Natural killer cell (primary cell): ENCODE measurements around the gene CYP26B1. TPM values are rescaled to one million over a fixed set of nuclear protein-coding genes. Genes with fewer than 3 reads are reported as not detected.

ENCODE experiments used
- ATAC-seq, 3 donors: fragments of 150-1000 bp in 2 of 3; fragments of 200-7000 bp in 1 of 3; cut with Tn5 transposase; 1 replicate in 1 of 3; 2 replicates in 2 of 3; pipeline ENCODE4 v1.10.0; 2021; ENCODE audit warnings: mild to moderate bottlenecking in 2 of 3, moderate library complexity in 2 of 3
- DNase-seq, 2 donors: peaks; one replicate each; pipeline versions ENCODE4 v3.0.0 to v3.0.0-alpha.2; 2013 to 2021; ENCODE audit warnings: mixed read lengths in 1 of 2
- H3K27ac ChIP-seq: one replicate; pipeline ENCODE4 v1.5.1; 2013; ENCODE audit warnings: mild to moderate bottlenecking, low read length
- H3K27me3 ChIP-seq: one replicate; pipeline ENCODE4 v1.6.1; 2013; ENCODE audit warnings: low read length; ENCODE audit not compliant: control insufficient read depth, insufficient read depth
- H3K36me3 ChIP-seq: one replicate; pipeline ENCODE4 v1.6.1; 2013; ENCODE audit warnings: low read length; ENCODE audit not compliant: control insufficient read depth, insufficient read depth
- H3K4me1 ChIP-seq: one replicate; pipeline ENCODE4 v1.6.1; 2013; ENCODE audit warnings: low read length; ENCODE audit not compliant: control insufficient read depth, insufficient read depth
- H3K4me3 ChIP-seq: one replicate; pipeline ENCODE4 v1.5.1; 2013; ENCODE audit warnings: low read length
- H3K9me3 ChIP-seq: one replicate; pipeline ENCODE4 v1.6.1; 2013; ENCODE audit warnings: low read length; ENCODE audit not compliant: control insufficient read depth, insufficient read depth
- H3K27ac Mint-ChIP-seq, 2 donors: one replicate each; pipeline ENCODE4 v1.8.0; 2022; ENCODE audit warnings: mild to moderate bottlenecking in 2 of 2, mixed read lengths in 2 of 2, moderate library complexity in 1 of 2
- H3K27me3 Mint-ChIP-seq, 2 donors: one replicate each; pipeline ENCODE4 v1.8.0; 2022; ENCODE audit warnings: low read depth in 2 of 2, mixed read lengths in 2 of 2
- H3K36me3 Mint-ChIP-seq: one replicate; pipeline ENCODE4 v1.8.0; 2022; ENCODE audit warnings: mixed read lengths
- H3K4me1 Mint-ChIP-seq, 2 donors: one replicate each; pipeline ENCODE4 v1.8.0; 2022; ENCODE audit warnings: mixed read lengths in 2 of 2
- H3K4me3 Mint-ChIP-seq: one replicate; pipeline ENCODE4 v1.8.0; 2022; ENCODE audit warnings: mild to moderate bottlenecking, moderate library complexity, mixed read lengths
- H3K9me3 Mint-ChIP-seq, 2 donors: one replicate each; pipeline ENCODE4 v1.8.0; 2022; ENCODE audit warnings: mixed read lengths in 2 of 2
- CTCF ChIP-seq: fragments of 200-600 bp; IDR thresholded peaks from one replicate; pipeline ENCODE4 v1.8.0; 2022; ENCODE audit warnings: antibody characterized with exemption
- WGBS: methylation state at CpG from one replicate; pipeline ENCODE4 v1.1.7; 2013; ENCODE audit warnings: missing lambda C conversion rate; ENCODE audit not compliant: insufficient coverage; 5-methylcytosine and 5-hydroxymethylcytosine counted together
- intact Hi-C: fragments of 100-400 bp; cut with micrococcal nuclease; formaldehyde crosslinking; loops from one replicate; pipeline ENCODE4 v1.14.2; 2022
- total RNA-seq, 4 donors: library from RNA; stranded (reverse); fragments of 120-200 nt in 1 of 4; gene quantifications; one replicate each; pipeline versions ENCODE4 v1.2.3 to v1.2.4, GENCODE V29; 2013 to 2022

Gene CYP26B1
- total RNA-seq, 3 donors from 2014 or later (not counting 1 experiment from before 2014, with no cell fraction given): not detected

GRCh38 chr2:72157871-72158771 lies 10.5 kb upstream of the CYP26B1 start:
- no peak for TF ChIP-seq CTCF
- H3K9me3 Mint-ChIP-seq: no peaks in the 10 kb centered on the region
- H3K4me1 Mint-ChIP-seq: no peaks in the 10 kb centered on the region
- intact Hi-C loops: no loop called here
- H3K27me3 ChIP-seq: peaks cover 3% of the 10 kb centered on the region
- WGBS: 86% methylated on average over 8 of the region's 8 CpGs
- peaks cover 20 to 27% of the 10 kb centered on the region in 2 donors for H3K27me3 Mint-ChIP-seq
- ATAC-seq (no peak), DNase-seq (no peak)
- H3K9me3 ChIP-seq: no peaks in the 10 kb centered on the region
- no peak overlapping the region for H3K4me3 ChIP-seq
- no peak overlapping the region for H3K4me3 Mint-ChIP-seq
- H3K27ac ChIP-seq: no peak overlapping the region
- no peaks in the 10 kb centered on the region for H3K36me3 ChIP-seq
- no peak overlapping the region for H3K27ac Mint-ChIP-seq
- no peaks in the 10 kb centered on the region for H3K4me1 ChIP-seq
- no peaks in the 10 kb centered on the region for H3K36me3 Mint-ChIP-seq

GRCh38 chr2:72156872-72157271 lies 9.2 kb upstream of the CYP26B1 start:
- H3K9me3 ChIP-seq: no peaks in the 10 kb centered on the region
- Mint-ChIP-seq H3K4me1 (no peaks in the 10 kb centered on the region), H3K27ac (no peak overlapping the region), H3K27me3 (peaks cover 23 to 24% of the 10 kb centered on the region in 2 donors), H3K36me3 (no peaks in the 10 kb centered on the region), H3K9me3 (no peaks in the 10 kb centered on the region), H3K4me3 (no peak overlapping the region)
- DNase-seq: no peak
- no peaks in the 10 kb centered on the region for H3K4me1 ChIP-seq
- H3K4me3 ChIP-seq: no peak overlapping the region
- intact Hi-C loops: no loop called here
- no peak overlapping the region for H3K27ac ChIP-seq
- no peaks in the 10 kb centered on the region for H3K36me3 ChIP-seq
- no peak for ATAC-seq
- no peaks in the 10 kb centered on the region for H3K27me3 ChIP-seq
- TF ChIP-seq CTCF: no peak
- 82% methylated on average over 2 of the region's 2 CpGs for WGBS

GRCh38 chr2:72155737-72156136 lies 8.1 kb upstream of the CYP26B1 start:
- Mint-ChIP-seq H3K36me3 (no peaks in the 10 kb centered on the region), H3K27me3 (peaks cover 21 to 26% of the 10 kb centered on the region in 2 donors), H3K4me3 (no peak overlapping the region), H3K9me3 (no peaks in the 10 kb centered on the region), H3K27ac (no peak overlapping the region), H3K4me1 (no peaks in the 10 kb centered on the region)
- no peaks in the 10 kb centered on the region for H3K27me3 ChIP-seq
- intact Hi-C loops: no loop called here
- no peak overlapping the region for H3K4me3 ChIP-seq
- no peak for ATAC-seq
- no peaks in the 10 kb centered on the region for H3K4me1 ChIP-seq
- 86% methylated on average over 5 of the region's 5 CpGs for WGBS
- no peaks in the 10 kb centered on the region for H3K9me3 ChIP-seq
- no peak for TF ChIP-seq CTCF
- DNase-seq: no peak
- no peak overlapping the region for H3K27ac ChIP-seq
- no peaks in the 10 kb centered on the region for H3K36me3 ChIP-seq
